ENCODE results near the gene CEACAM21. TPM values are rescaled to one million over a fixed set of nuclear protein-coding genes. Genes with fewer than 3 reads are reported as not detected.

The CEACAM21 gene
- polyA plus RNA-seq, 1 of the 3 experiments (the other 2 are of a cell fraction) = not detected

- H2AFZ ChIP-seq (ENCODE audit: low read depth) = no peak overlapping the region
- H3K4me3 ChIP-seq (ENCODE audit: low read depth in 2 of 2, low read length in 1 of 2) = no peak overlapping the region
- no peaks in the 10 kb centered on the region for H3K9me3 ChIP-seq
- ChIA-PET POLR2A (no interaction called here), CTCF (interaction anchor here (2.1 kb wide), 1 partner anchor 25 kb away, joined by 7 read pairs; no protein-coding TSS in a partner anchor)
- H3K9ac ChIP-seq = no peak overlapping the region
- H3K9me2 ChIP-seq = no peaks in the 10 kb centered on the region
- TF ChIP-seq FOXJ3 (CRISPR knock-in tag; IDR thresholded peaks at IDR 0.05) = no peak
- TF ChIP-seq REST (IDR thresholded peaks at IDR 0.05; ENCODE audit: low read depth, low read length) = peak; percentile 97
- TF ChIP-seq TCF12 (IDR thresholded peaks at IDR 0.05) = no peak
- TF ChIP-seq SMC3 (IDR thresholded peaks at IDR 0.05; ENCODE audit: low read depth, low read length) = no peak
- H3K4me2 ChIP-seq = no peak overlapping the region
- H4K20me1 ChIP-seq (ENCODE audit: insufficient read depth) = no peaks in the 10 kb centered on the region
- DNase-seq = no peak
- 3% methylated on average over 9 of the region's 9 CpGs for WGBS (ENCODE audit: low lambda C conversion rate)
- no peak overlapping the region for H3K27ac ChIP-seq (ENCODE audit: low read depth in 2 of 2, low read length in 1 of 2)
- H3K36me3 ChIP-seq (replicated peaks in 1 of 2; ENCODE audit: control insufficient read depth in 1 of 2, insufficient read depth in 2 of 2, low read length in 1 of 2) = no peaks in the 10 kb centered on the region
- H3F3A ChIP-seq (replicated peaks; ENCODE audit: insufficient read depth) = no peaks in the 10 kb centered on the region
- no peaks in the 10 kb centered on the region for H3K79me2 ChIP-seq (ENCODE audit: insufficient read depth)
- H3K4me1 ChIP-seq (ENCODE audit: control insufficient read depth in 1 of 2, insufficient read depth in 2 of 2, low read depth in 1 of 2, low read length in 1 of 2) = no peaks in the 10 kb centered on the region
- H3K27me3 ChIP-seq (ENCODE audit: insufficient read depth) = no peaks in the 10 kb centered on the region
These were observed 41.0 kb downstream of the CEACAM21 start for GRCh38 chr19:41616792-41617621.

- Histone ChIP-seq H3K9me3 (no peaks in the 10 kb centered on the region), H3K27me3 (ENCODE audit: insufficient read depth) (no peaks in the 10 kb centered on the region; the same call in 1 of the 2 replicates), H3K27ac (ENCODE audit: low read depth in 2 of 2, low read length in 1 of 2) (no peak overlapping the region), H3K9me2 (no peaks in the 10 kb centered on the region), H3F3A (replicated peaks; ENCODE audit: insufficient read depth) (no peaks in the 10 kb centered on the region), H3K79me2 (ENCODE audit: insufficient read depth) (no peaks in the 10 kb centered on the region), H2AFZ (ENCODE audit: low read depth) (no peak overlapping the region), H3K4me3 (ENCODE audit: low read depth in 2 of 2, low read length in 1 of 2) (no peak overlapping the region), H3K4me1 (ENCODE audit: control insufficient read depth in 1 of 2, insufficient read depth in 2 of 2, low read depth in 1 of 2, low read length in 1 of 2) (no peaks in the 10 kb centered on the region), H3K4me2 (no peak overlapping the region), H3K9ac (no peak overlapping the region), H3K36me3 (replicated peaks in 1 of 2; ENCODE audit: control insufficient read depth in 1 of 2, insufficient read depth in 2 of 2, low read length in 1 of 2) (no peaks in the 10 kb centered on the region), H4K20me1 (ENCODE audit: insufficient read depth) (no peaks in the 10 kb centered on the region)
- 9% methylated on average over 8 of the region's 9 CpGs for WGBS (ENCODE audit: low lambda C conversion rate)
- CTCF ChIA-PET = interaction anchor here (0.7 to 2.1 kb wide), 2 partner anchors 24 to 135 kb away, joined by 3 to 7 read pairs; no protein-coding TSS in a partner anchor
- DNase-seq = no peak
- TF ChIP-seq NFIC (IDR thresholded peaks at IDR 0.05; ENCODE audit: borderline replicate concordance) (no peak), GATA2 (CRISPR knock-in tag; IDR thresholded peaks at IDR 0.05) (no peak)
- POLR2A ChIA-PET = no interaction called here
These were observed 42.2 kb downstream of the CEACAM21 start for GRCh38 chr19:41617941-41618730.
